PFSK-1 (cell line): ENCODE data around the gene RSPO4.

Experiments
- FOXP2 ChIP-seq: optimal IDR thresholded peaks from 2 replicates; pipeline ENCODE3; 2011; ENCODE audit warnings: borderline replicate concordance, control low read depth, inconsistent platforms; ENCODE audit not compliant: insufficient read depth; ENCODE audit errors: extremely low read length, extremely low read depth
- POLR2AphosphoS5 ChIP-seq: IDR thresholded peaks from 2 replicates; pipeline ENCODE4 v1.6.1; 2012; ENCODE audit warnings: low read depth, mild to moderate bottlenecking, control low read depth, low read length, moderate library complexity
- REST ChIP-seq, 2 experiments: IDR thresholded peaks; 2 replicates each; pipeline versions ENCODE4 v1.6.1 to v1.8.0; 2011 to 2012; ENCODE audit warnings: low read depth in 2 of 2, low read length in 2 of 2, control low read depth in 1 of 2, inconsistent platforms in 1 of 2, mild to moderate bottlenecking in 1 of 2, moderate library complexity in 1 of 2; ENCODE audit not compliant: insufficient read depth in 1 of 2
- SIN3A ChIP-seq: IDR thresholded peaks from 2 replicates; pipeline ENCODE4 v1.6.1; 2012; ENCODE audit warnings: mild to moderate bottlenecking, low read length, moderate library complexity, borderline replicate concordance; ENCODE audit not compliant: insufficient read depth
- TAF1 ChIP-seq: IDR thresholded peaks from 2 replicates; pipeline ENCODE4 v1.6.1; 2012; ENCODE audit warnings: low read length, control low read depth, borderline replicate concordance; ENCODE audit not compliant: insufficient read depth

- TF ChIP-seq POLR2AphosphoS5 (no peak), TAF1 (no peak), SIN3A (no peak), REST (IDR thresholded peaks at IDR 0.05; ENCODE audit: insufficient read depth in 1 of 2, low read depth in 2 of 2, low read length in 2 of 2) (no peak), FOXP2 (no peak)
These were observed 81.8 kb downstream of the RSPO4 start for GRCh38 chr20:920311-920710.
